Prostate gland (tissue), 2 donors: Measurements from ENCODE around the gene PACSIN3.

Source experiments
- POLR2A ChIP-seq: fragments of 450-650 bp; IDR thresholded peaks from one replicate; pipeline ENCODE4 v1.6.1; 2016; ENCODE audit warnings: antibody characterized with exemption, mild to moderate bottlenecking
- TF ChIP-seq, protein P1 (sequence below), 4 experiments: fragments of 200-600 bp in 2 of 4; fragments of 450-650 bp in 2 of 4; sonication (generic) in 2 of 4; IDR thresholded peaks; 1 replicate in 3 of 4; 2 replicates in 1 of 4; pipeline ENCODE4 v1.5.1; 2016 to 2019; ENCODE audit warnings: antibody characterized with exemption in 4 of 4, mild to moderate bottlenecking in 2 of 4, moderate library complexity in 2 of 4

DNA sequence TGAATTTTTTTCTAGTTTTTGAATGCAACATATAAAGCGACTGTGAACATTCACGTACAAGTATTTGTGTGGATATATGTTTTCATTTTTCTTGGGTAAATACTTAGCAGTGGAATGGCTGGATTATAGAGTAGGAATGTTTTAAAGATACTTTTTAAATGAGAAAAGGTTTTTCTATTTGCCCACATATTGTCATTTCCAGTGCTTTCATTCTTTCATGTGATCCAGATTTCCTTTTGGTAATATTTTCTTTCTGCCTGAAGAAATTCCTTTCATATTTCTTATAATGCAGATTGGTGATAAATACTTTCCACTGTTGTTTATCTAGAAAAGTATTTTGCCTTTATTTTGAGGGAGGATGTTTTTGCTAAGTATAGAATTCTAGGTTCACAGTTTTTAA is 36.5 kb upstream of the PACSIN3 start:
- TF ChIP-seq, protein P1, sequence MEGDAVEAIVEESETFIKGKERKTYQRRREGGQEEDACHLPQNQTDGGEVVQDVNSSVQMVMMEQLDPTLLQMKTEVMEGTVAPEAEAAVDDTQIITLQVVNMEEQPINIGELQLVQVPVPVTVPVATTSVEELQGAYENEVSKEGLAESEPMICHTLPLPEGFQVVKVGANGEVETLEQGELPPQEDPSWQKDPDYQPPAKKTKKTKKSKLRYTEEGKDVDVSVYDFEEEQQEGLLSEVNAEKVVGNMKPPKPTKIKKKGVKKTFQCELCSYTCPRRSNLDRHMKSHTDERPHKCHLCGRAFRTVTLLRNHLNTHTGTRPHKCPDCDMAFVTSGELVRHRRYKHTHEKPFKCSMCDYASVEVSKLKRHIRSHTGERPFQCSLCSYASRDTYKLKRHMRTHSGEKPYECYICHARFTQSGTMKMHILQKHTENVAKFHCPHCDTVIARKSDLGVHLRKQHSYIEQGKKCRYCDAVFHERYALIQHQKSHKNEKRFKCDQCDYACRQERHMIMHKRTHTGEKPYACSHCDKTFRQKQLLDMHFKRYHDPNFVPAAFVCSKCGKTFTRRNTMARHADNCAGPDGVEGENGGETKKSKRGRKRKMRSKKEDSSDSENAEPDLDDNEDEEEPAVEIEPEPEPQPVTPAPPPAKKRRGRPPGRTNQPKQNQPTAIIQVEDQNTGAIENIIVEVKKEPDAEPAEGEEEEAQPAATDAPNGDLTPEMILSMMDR (IDR thresholded peaks at IDR 0.05), result no peak
- TF ChIP-seq POLR2A, result no peak
